AG04450 (cell line): Measurements from ENCODE around the gene PNPLA7. TPM values are rescaled to one million over a fixed set of nuclear protein-coding genes. Genes with fewer than 3 reads are reported as not detected.
"Not testable (repeated sequence)": the region's sequence is repeated elsewhere in the genome, so short reads cannot be mapped to it uniquely, and the experiment has no call there.

Source experiments
- CTCF ChIA-PET: fragments of 300-600, 350-600 bp; formaldehyde crosslinking; extraction: SDS; loops from one replicate; lab custom pipeline; 2022; ENCODE audit warnings: antibody characterized with exemption, inconsistent platforms; lab: Charles Lee
- POLR2A ChIA-PET: fragments of 350-600 bp; formaldehyde crosslinking; extraction: SDS; loops from one replicate; lab custom pipeline; 2021; ENCODE audit warnings: antibody characterized with exemption, inconsistent platforms; lab: Yijun Ruan, JAX
- DNase-seq: peaks from one replicate; pipeline ENCODE4 v3.0.0-alpha.2; 2011; ENCODE audit warnings: low read depth, low spot score
- H3K27ac ChIP-seq: one replicate; pipeline ENCODE4 v1.5.1; 2012; ENCODE audit warnings: low read depth, low read length, control low read depth
- H3K27me3 ChIP-seq: one replicate; pipeline ENCODE4 v1.6.0; 2012; ENCODE audit warnings: low read length; ENCODE audit not compliant: control insufficient read depth, insufficient read depth
- H3K4me3 ChIP-seq: 2 replicates; pipeline ENCODE4 v1.5.1; 2011; ENCODE audit warnings: mild to moderate bottlenecking, low read depth, low read length, control low read depth
- H3K9me3 ChIP-seq: 2 replicates; pipeline ENCODE4 v1.5.1; 2012; ENCODE audit warnings: low read length; ENCODE audit not compliant: control insufficient read depth, insufficient read depth
- polyA plus RNA-seq: library from polyadenylated mRNA; depleted of rRNA; stranded (reverse); fragments of >200 nt; gene quantifications from 2 replicates; pipeline ENCODE4 v1.2.3, GENCODE V29; 2011
- TF ChIP-seq, protein P1 (sequence below): IDR thresholded peaks from 2 replicates; pipeline ENCODE4 v1.5.1; 2011; ENCODE audit warnings: low read depth, low read length, control low read depth, inconsistent platforms

Gene PNPLA7
- polyA plus RNA-seq, 1 experiment = 0.26 TPM

DNA sequence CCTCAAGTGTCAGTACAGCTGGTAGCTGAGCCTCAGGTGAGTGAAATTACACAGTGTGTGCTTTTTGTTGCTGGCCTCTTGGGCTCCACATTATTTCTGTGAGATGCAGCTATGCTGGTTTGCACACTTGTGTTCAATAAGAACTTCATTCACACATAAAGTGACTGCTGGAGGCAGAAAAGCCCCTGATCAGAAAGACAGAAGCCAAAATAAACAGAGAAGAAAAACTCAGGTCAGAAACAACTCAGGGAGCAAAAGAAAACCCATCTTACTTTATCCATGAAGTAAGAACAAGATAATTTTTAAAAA lies 15.1 kb downstream of the PNPLA7 start:
- H3K27ac ChIP-seq = no peak overlapping the region
- no peak overlapping the region for H3K4me3 ChIP-seq
- POLR2A ChIA-PET = interaction anchor here (0.6 kb wide), 1 partner anchor 17 kb away, joined by 7 read pairs; the partner anchor contains the start of gene MRPL41
- H3K27me3 ChIP-seq = no peaks in the 10 kb centered on the region
- DNase-seq = no peak
- CTCF ChIA-PET = interaction anchor here (0.6 to 1.5 kb wide), 10 partner anchors 10 to 112 kb away, joined by 3 to 12 read pairs (median 4); partner anchors contain the start of genes DPH7, EXD3, NOXA1 and PNPLA7
- H3K9me3 ChIP-seq = no peaks in the 10 kb centered on the region; the same call in 1 of the 2 replicates
- TF ChIP-seq, protein P1, sequence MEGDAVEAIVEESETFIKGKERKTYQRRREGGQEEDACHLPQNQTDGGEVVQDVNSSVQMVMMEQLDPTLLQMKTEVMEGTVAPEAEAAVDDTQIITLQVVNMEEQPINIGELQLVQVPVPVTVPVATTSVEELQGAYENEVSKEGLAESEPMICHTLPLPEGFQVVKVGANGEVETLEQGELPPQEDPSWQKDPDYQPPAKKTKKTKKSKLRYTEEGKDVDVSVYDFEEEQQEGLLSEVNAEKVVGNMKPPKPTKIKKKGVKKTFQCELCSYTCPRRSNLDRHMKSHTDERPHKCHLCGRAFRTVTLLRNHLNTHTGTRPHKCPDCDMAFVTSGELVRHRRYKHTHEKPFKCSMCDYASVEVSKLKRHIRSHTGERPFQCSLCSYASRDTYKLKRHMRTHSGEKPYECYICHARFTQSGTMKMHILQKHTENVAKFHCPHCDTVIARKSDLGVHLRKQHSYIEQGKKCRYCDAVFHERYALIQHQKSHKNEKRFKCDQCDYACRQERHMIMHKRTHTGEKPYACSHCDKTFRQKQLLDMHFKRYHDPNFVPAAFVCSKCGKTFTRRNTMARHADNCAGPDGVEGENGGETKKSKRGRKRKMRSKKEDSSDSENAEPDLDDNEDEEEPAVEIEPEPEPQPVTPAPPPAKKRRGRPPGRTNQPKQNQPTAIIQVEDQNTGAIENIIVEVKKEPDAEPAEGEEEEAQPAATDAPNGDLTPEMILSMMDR = no peak

DNA sequence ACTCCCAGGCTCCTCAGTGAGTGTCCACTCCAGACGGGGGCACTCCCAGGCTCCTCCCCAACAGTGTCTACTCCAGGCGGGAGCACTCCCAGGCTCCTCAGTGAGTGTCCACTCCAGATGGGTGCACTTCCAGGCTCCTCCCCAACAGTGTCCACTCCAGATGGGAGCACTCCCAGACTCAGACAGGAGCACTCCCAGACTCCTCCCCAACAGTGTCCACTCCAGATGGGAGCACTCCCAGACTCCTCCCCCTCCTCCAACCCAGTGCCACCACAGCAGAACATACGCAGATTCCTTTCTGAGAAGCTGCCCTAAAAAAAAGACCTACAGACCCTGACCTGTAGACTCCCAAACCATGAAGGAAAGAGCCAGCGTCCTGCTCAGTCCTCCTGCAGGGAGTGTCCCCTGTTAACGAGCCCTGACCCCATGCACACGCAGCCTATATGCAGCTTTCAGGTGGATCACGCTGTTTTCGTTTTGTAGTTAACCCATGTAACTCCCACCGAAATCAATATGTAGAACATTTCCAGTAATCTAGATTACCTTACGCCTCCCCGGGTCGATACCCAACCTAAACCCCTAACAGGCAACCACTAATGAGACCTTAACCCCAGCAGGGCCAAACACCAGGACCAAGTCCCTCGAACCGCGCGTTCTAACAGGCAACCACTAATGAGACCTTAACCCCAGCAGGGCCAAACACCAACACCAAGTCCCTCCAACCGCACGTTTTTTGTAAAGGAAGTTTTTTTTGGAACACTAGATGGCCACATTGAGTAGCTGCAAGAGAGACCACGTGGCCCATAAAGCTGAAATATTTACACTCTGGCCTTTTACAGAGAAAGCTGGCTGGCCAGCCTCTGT lies 15.7 kb downstream of the PNPLA7 start:
- Histone ChIP-seq H3K9me3 (no peaks in the 10 kb centered on the region; the same call in 1 of the 2 replicates), H3K27me3 (no peaks in the 10 kb centered on the region), H3K4me3 (no peak overlapping the region), H3K27ac (no peak overlapping the region)
- ChIA-PET POLR2A (interaction anchor here (0.6 kb wide), 1 partner anchor 17 kb away, joined by 7 read pairs; the partner anchor contains the start of gene MRPL41), CTCF (interaction anchor here (0.6 to 1.5 kb wide), 10 partner anchors 11 to 112 kb away, joined by 3 to 12 read pairs (median 4); partner anchors contain the start of genes DPH7, EXD3, NOXA1 and PNPLA7)
- TF ChIP-seq, protein P1 = peak; percentile 79
- DNase-seq = no peak

GRCh38 chr9:137532891-137533468 lies 17.2 kb downstream of the PNPLA7 start:
- H3K9me3 ChIP-seq, CTCF ChIA-PET, DNase-seq, H3K4me3 ChIP-seq, H3K27me3 ChIP-seq, H3K27ac ChIP-seq, POLR2A ChIA-PET: not testable (repeated sequence)

GRCh38 chr9:137531099-137531765 lies 19.0 kb downstream of the PNPLA7 start:
- TF ChIP-seq, protein P1 = no peak
- POLR2A ChIA-PET = interaction anchor here (0.6 to 0.8 kb wide), 3 partner anchors 26 to 259 kb away, joined by 3 to 5 read pairs (median 4); no protein-coding TSS in a partner anchor
- CTCF ChIA-PET = interaction anchor here (0.5 kb wide), 1 partner anchor 108 kb away, joined by 6 read pairs; the partner anchor contains the start of genes EXD3 and NOXA1
- Histone ChIP-seq H3K4me3 (no peak overlapping the region), H3K9me3 (no peaks in the 10 kb centered on the region), H3K27me3 (peaks cover 2% of the 10 kb centered on the region), H3K27ac (no peak overlapping the region)
- DNase-seq = peak; percentile 41

GRCh38 chr9:137530331-137530730 lies 19.9 kb downstream of the PNPLA7 start:
- ChIA-PET CTCF (no interaction called here), POLR2A (no interaction called here)
- H3K27ac ChIP-seq = no peak overlapping the region
- peaks cover 2% of the 10 kb centered on the region for H3K27me3 ChIP-seq
- no peaks in the 10 kb centered on the region for H3K9me3 ChIP-seq
- DNase-seq = no peak
- TF ChIP-seq, protein P1 = no peak
- no peak overlapping the region for H3K4me3 ChIP-seq
